ENCODE results near the gene DLL1.

DLL1 gene

GRCh38 chr6:170306324-170307079 is 15.6 kb upstream of the DLL1 start, which contains the start of gene FAM120B:
Gene FAM120B (plus strand): TSS chr6:170306758. CDS start chr6:170317391, 10,633 bp downstream.
- Histone ChIP-seq H3K27me3 (replicated peaks in 2 of 5; ENCODE audit: control insufficient read depth in 4 of 5, insufficient read depth in 5 of 5, low read length in 4 of 5) (no peaks in the 10 kb centered on the region), H3K36me3 (ENCODE audit: control insufficient read depth in 4 of 4, insufficient read depth in 4 of 4, low read length in 3 of 4) (peaks cover 0 to 4% (median 1%) of the 10 kb centered on the region in 4 experiments), H3K9me3 (ENCODE audit: control extremely low read depth in 1 of 5, control insufficient read depth in 4 of 5, insufficient read depth in 2 of 5, low read depth in 1 of 5, low read length in 4 of 5) (peaks cover 0 to 3% (median 0%) of the 10 kb centered on the region in 5 experiments), H3K27ac (ENCODE audit: insufficient read depth in 1 of 2, low read depth in 1 of 2, low read length in 2 of 2, poor library complexity in 1 of 2, severe bottlenecking in 2 of 2) (peak within 1 kb of the TSS; percentile 76 to 88), H3K4me1 (ENCODE audit: control extremely low read depth in 1 of 4, control insufficient read depth in 4 of 4, insufficient read depth in 4 of 4, low read length in 3 of 4) (peaks cover 2 to 24% (median 19%) of the 10 kb centered on the region in 4 experiments), H3K4me3 (ENCODE audit: control insufficient read depth in 1 of 7, extremely low read depth in 1 of 7, insufficient read depth in 4 of 7, low read depth in 2 of 7, low read length in 6 of 7) (peak within 1 kb of the TSS; percentile 65 to 89 (median 85))
- CTCF ChIA-PET, result interaction anchor here (0.9 to 1.6 kb wide), 3 partner anchors 11 to 503 kb away, joined by 3 to 4 read pairs (median 4); no protein-coding TSS in a partner anchor
- WGBS (ENCODE audit: insufficient coverage), result under 1% methylated on average over 79 of the region's 97 CpGs
- DNase-seq, result peak; percentile 96 to 98 (median 97)
- POLR2A ChIA-PET, result interaction anchor here (0.7 kb wide), 2 partner anchors 11 kb away, joined by 3 read pairs; no protein-coding TSS in a partner anchor

- H3K4me3 ChIP-seq (ENCODE audit: control insufficient read depth in 1 of 7, extremely low read depth in 1 of 7, insufficient read depth in 4 of 7, low read depth in 2 of 7, low read length in 6 of 7), result peak overlapping the region; percentile 65 to 89 (median 85)
- peaks cover 0 to under 1% (median 0%) of the 10 kb centered on the region in 4 experiments for H3K36me3 ChIP-seq (ENCODE audit: control insufficient read depth in 4 of 4, insufficient read depth in 4 of 4, low read length in 3 of 4)
- peak overlapping the region in 1 of 2 experiments; percentile 88 for H3K27ac ChIP-seq (ENCODE audit: insufficient read depth in 1 of 2, low read depth in 1 of 2, low read length in 2 of 2, poor library complexity in 1 of 2, severe bottlenecking in 2 of 2)
- DNase-seq, result no peak
- peaks cover 0 to 9% (median 4%) of the 10 kb centered on the region in 5 experiments for H3K9me3 ChIP-seq (ENCODE audit: control extremely low read depth in 1 of 5, control insufficient read depth in 4 of 5, insufficient read depth in 2 of 5, low read depth in 1 of 5, low read length in 4 of 5)
- peaks cover 2 to 23% (median 19%) of the 10 kb centered on the region in 4 experiments for H3K4me1 ChIP-seq (ENCODE audit: control extremely low read depth in 1 of 4, control insufficient read depth in 4 of 4, insufficient read depth in 4 of 4, low read length in 3 of 4)
- CTCF ChIA-PET, result interaction anchor here (1.2 to 1.6 kb wide), 2 partner anchors 14 to 42 kb away, joined by 3 to 4 read pairs; no protein-coding TSS in a partner anchor
- 12% methylated on average over 29 of the region's 29 CpGs for WGBS (ENCODE audit: insufficient coverage)
- peaks cover 0 to 2% (median 0%) of the 10 kb centered on the region in 5 experiments for H3K27me3 ChIP-seq (replicated peaks in 2 of 5; ENCODE audit: control insufficient read depth in 4 of 5, insufficient read depth in 5 of 5, low read length in 4 of 5)
- POLR2A ChIA-PET, result interaction anchor here (0.7 kb wide), 1 partner anchor 12 kb away, joined by 3 read pairs; no protein-coding TSS in a partner anchor
Observed at GRCh38 chr6:170305805-170306323, 15.0 kb upstream of the DLL1 start.

GRCh38 chr6:170301184-170301583 is 10.3 kb upstream of the DLL1 start:
- Histone ChIP-seq H3K27ac (ENCODE audit: insufficient read depth in 1 of 2, low read depth in 1 of 2, low read length in 2 of 2, poor library complexity in 1 of 2, severe bottlenecking in 2 of 2) (no peak overlapping the region), H3K27me3 (replicated peaks in 2 of 5; ENCODE audit: control insufficient read depth in 4 of 5, insufficient read depth in 5 of 5, low read length in 4 of 5) (peaks cover 5 to 49% (median 10%) of the 10 kb centered on the region in 5 experiments), H3K4me3 (ENCODE audit: control insufficient read depth in 1 of 7, extremely low read depth in 1 of 7, insufficient read depth in 4 of 7, low read depth in 2 of 7, low read length in 6 of 7) (no peak overlapping the region), H3K36me3 (ENCODE audit: control insufficient read depth in 4 of 4, insufficient read depth in 4 of 4, low read length in 3 of 4) (no peaks in the 10 kb centered on the region), H3K4me1 (ENCODE audit: control extremely low read depth in 1 of 4, control insufficient read depth in 4 of 4, insufficient read depth in 4 of 4, low read length in 3 of 4) (peaks cover 0 to 21% (median 17%) of the 10 kb centered on the region in 4 experiments), H3K9me3 (ENCODE audit: control extremely low read depth in 1 of 5, control insufficient read depth in 4 of 5, insufficient read depth in 2 of 5, low read depth in 1 of 5, low read length in 4 of 5) (peaks cover 0 to 14% (median 6%) of the 10 kb centered on the region in 5 experiments)
- no peak for DNase-seq
- CTCF ChIA-PET, result no interaction called here
- POLR2A ChIA-PET, result no interaction called here
- WGBS (ENCODE audit: insufficient coverage), result 88% methylated on average over 1 of the region's 1 CpG

GRCh38 chr6:170298688-170299087 is 7.8 kb upstream of the DLL1 start:
- ChIA-PET CTCF (no interaction called here), POLR2A (no interaction called here)
- peak in 2 of 3 donors; percentile 67 to 75 for DNase-seq
- Histone ChIP-seq H3K27ac (ENCODE audit: insufficient read depth in 1 of 2, low read depth in 1 of 2, low read length in 2 of 2, poor library complexity in 1 of 2, severe bottlenecking in 2 of 2) (no peak overlapping the region), H3K4me1 (ENCODE audit: control extremely low read depth in 1 of 4, control insufficient read depth in 4 of 4, insufficient read depth in 4 of 4, low read length in 3 of 4) (peaks cover 0 to 35% (median 26%) of the 10 kb centered on the region in 4 experiments), H3K36me3 (ENCODE audit: control insufficient read depth in 4 of 4, insufficient read depth in 4 of 4, low read length in 3 of 4) (no peaks in the 10 kb centered on the region), H3K4me3 (ENCODE audit: control insufficient read depth in 1 of 7, extremely low read depth in 1 of 7, insufficient read depth in 4 of 7, low read depth in 2 of 7, low read length in 6 of 7) (no peak overlapping the region), H3K9me3 (ENCODE audit: control extremely low read depth in 1 of 5, control insufficient read depth in 4 of 5, insufficient read depth in 2 of 5, low read depth in 1 of 5, low read length in 4 of 5) (peaks cover 0 to 14% (median 6%) of the 10 kb centered on the region in 5 experiments), H3K27me3 (replicated peaks in 2 of 5; ENCODE audit: control insufficient read depth in 4 of 5, insufficient read depth in 5 of 5, low read length in 4 of 5) (peaks cover 12 to 74% (median 26%) of the 10 kb centered on the region in 5 experiments)
- WGBS (ENCODE audit: insufficient coverage), result no CpG with 5 or more reads among the region's 1 CpG

GRCh38 chr6:170297576-170298330 is 6.9 kb upstream of the DLL1 start:
- no peak for DNase-seq
- Histone ChIP-seq H3K36me3 (ENCODE audit: control insufficient read depth in 4 of 4, insufficient read depth in 4 of 4, low read length in 3 of 4) (no peaks in the 10 kb centered on the region), H3K4me3 (ENCODE audit: control insufficient read depth in 1 of 7, extremely low read depth in 1 of 7, insufficient read depth in 4 of 7, low read depth in 2 of 7, low read length in 6 of 7) (no peak overlapping the region), H3K27me3 (replicated peaks in 2 of 5; ENCODE audit: control insufficient read depth in 4 of 5, insufficient read depth in 5 of 5, low read length in 4 of 5) (peaks cover 14 to 83% (median 28%) of the 10 kb centered on the region in 5 experiments), H3K4me1 (ENCODE audit: control extremely low read depth in 1 of 4, control insufficient read depth in 4 of 4, insufficient read depth in 4 of 4, low read length in 3 of 4) (peaks cover 0 to 44% (median 31%) of the 10 kb centered on the region in 4 experiments), H3K27ac (ENCODE audit: insufficient read depth in 1 of 2, low read depth in 1 of 2, low read length in 2 of 2, poor library complexity in 1 of 2, severe bottlenecking in 2 of 2) (no peak overlapping the region), H3K9me3 (ENCODE audit: control extremely low read depth in 1 of 5, control insufficient read depth in 4 of 5, insufficient read depth in 2 of 5, low read depth in 1 of 5, low read length in 4 of 5) (peaks cover 0 to 14% (median 6%) of the 10 kb centered on the region in 5 experiments)
- POLR2A ChIA-PET, result no interaction called here
- CTCF ChIA-PET, result no interaction called here
- 31% methylated on average over 6 of the region's 11 CpGs for WGBS (ENCODE audit: insufficient coverage)

- DNase-seq, result peak in 2 of 3 donors; percentile 58 to 63
- peaks cover 17 to 91% (median 34%) of the 10 kb centered on the region in 5 experiments for H3K27me3 ChIP-seq (replicated peaks in 2 of 5; ENCODE audit: control insufficient read depth in 4 of 5, insufficient read depth in 5 of 5, low read length in 4 of 5)
- CTCF ChIA-PET, result no interaction called here
Observed at GRCh38 chr6:170296746-170297575, 6.1 kb upstream of the DLL1 start.

More at GRCh38 chr6:170296746-170297575, 6.1 kb upstream of the DLL1 start:
- POLR2A ChIA-PET, result no interaction called here
- 4% methylated on average over 55 of the region's 67 CpGs for WGBS (ENCODE audit: insufficient coverage)
- peaks cover 0 to 52% (median 34%) of the 10 kb centered on the region in 4 experiments for H3K4me1 ChIP-seq (ENCODE audit: control extremely low read depth in 1 of 4, control insufficient read depth in 4 of 4, insufficient read depth in 4 of 4, low read length in 3 of 4)
- H3K4me3 ChIP-seq (ENCODE audit: control insufficient read depth in 1 of 7, extremely low read depth in 1 of 7, insufficient read depth in 4 of 7, low read depth in 2 of 7, low read length in 6 of 7), result peak overlapping the region in 2 of 7 experiments; percentile 24 to 42
- H3K9me3 ChIP-seq (ENCODE audit: control extremely low read depth in 1 of 5, control insufficient read depth in 4 of 5, insufficient read depth in 2 of 5, low read depth in 1 of 5, low read length in 4 of 5), result peaks cover 0 to 11% (median 6%) of the 10 kb centered on the region in 5 experiments
- no peaks in the 10 kb centered on the region for H3K36me3 ChIP-seq (ENCODE audit: control insufficient read depth in 4 of 4, insufficient read depth in 4 of 4, low read length in 3 of 4)
- H3K27ac ChIP-seq (ENCODE audit: insufficient read depth in 1 of 2, low read depth in 1 of 2, low read length in 2 of 2, poor library complexity in 1 of 2, severe bottlenecking in 2 of 2), result no peak overlapping the region
